Jurkat, Clone E6-1 (cell line): ENCODE results near the gene ACSM5. TPM values are rescaled to one million over a fixed set of nuclear protein-coding genes. Genes with fewer than 3 reads are reported as not detected.

Experiments used
- DNase-seq: peaks from one replicate; pipeline ENCODE4 v3.0.0-alpha.2; 2011; ENCODE audit warnings: low read depth, low spot score
- H3K4me3 ChIP-seq: 2 replicates; pipeline ENCODE4 v1.5.1; 2011; ENCODE audit warnings: mild to moderate bottlenecking, low read length, control low read depth, moderate library complexity
- polyA plus RNA-seq: library from polyadenylated mRNA; unstranded; fragments of >200 nt; gene quantifications from one replicate; pipeline ENCODE4 v1.2.1, GENCODE V29; 2012; ENCODE audit warnings: missing spikeins; ENCODE audit not compliant: insufficient read length, insufficient read depth

The ACSM5 gene
- polyA plus RNA-seq = not detected

DNA sequence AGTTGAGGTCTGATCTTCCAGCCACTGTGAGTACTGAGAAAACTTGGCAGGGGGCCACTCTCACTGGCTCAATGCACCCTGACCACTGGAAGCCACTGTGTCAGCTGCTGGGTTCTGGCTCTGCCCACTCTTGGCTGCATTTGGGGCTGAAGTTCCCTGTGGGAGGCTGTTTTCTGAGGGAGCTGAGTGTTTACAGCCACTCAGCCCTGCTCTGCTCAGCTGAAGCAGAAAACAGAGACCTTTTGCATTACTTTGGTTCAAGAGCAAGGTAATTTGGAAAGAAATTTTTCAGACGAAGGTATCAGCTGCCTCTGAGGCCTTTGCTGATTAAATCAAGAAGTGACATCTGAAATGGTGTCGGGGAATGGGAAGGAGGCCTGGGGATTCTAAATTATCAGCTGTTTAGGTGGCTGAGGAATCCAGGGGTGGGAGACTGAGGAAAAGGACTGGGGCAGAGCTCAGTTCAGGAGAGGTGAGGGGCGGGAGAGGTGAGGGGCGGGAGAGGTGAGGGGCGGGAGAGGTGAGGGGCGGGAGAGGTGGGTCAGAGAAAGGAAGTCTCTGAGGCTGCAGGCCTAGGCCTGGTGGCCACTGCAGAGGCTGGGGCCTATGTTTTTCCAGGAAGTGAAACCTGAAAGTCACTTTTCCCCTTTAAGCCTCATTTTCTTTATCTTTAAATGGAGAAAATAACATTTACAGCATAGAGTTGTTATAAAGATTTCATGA lies at the start of gene ACSM5:
Gene ACSM5, plus strand, starts transcription at position 137 of the 723 bp plus-strand sequence. CDS start 1,951 bp downstream, outside the sequence.
- no peak within 1 kb of the TSS for H3K4me3 ChIP-seq
- DNase-seq = no peak

DNA sequence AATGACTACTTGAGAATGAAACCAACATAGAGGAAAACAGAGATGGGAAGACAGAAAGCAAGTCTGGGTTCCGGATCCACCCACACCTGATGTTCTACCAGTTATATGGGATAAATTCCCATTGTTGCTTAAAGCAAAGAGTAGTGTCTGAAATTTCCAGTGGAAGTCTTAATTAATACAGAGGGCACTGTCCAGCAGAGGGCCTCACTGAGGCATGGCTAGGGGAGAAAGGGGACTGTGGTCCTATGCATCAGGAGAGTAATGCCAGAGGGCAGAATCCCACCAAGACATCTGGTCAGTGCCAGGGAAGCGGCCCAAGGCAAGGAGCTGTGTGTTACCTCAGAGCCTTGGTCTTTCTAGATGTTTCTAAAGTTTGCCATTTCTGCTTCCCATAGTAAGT lies 49.3 kb upstream of the ACSM5 start:
- no peak overlapping the region for H3K4me3 ChIP-seq
- no peak for DNase-seq

GRCh38 chr16:20363191-20363590 lies 46.1 kb upstream of the ACSM5 start:
- no peak overlapping the region for H3K4me3 ChIP-seq
- no peak for DNase-seq

DNA sequence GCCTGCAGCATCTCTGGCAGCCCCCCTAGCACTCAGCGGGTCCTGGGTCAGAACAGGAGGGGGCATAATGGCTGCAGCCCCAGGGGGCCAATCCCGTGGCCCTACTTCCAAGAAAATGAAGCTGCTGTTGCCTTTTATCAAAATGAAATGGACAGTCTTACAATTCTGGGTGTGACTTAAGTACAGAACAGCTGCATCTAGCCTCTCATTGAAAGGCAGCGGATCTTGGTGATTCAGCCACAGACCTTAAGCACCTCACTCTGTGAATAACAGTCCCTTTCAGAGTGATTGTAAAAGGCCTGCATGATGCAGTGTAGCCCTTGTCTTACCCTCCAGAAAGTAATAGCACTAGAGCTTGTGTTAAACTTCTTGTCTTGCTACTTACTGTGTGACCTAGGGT lies 45.3 kb upstream of the ACSM5 start:
- H3K4me3 ChIP-seq = no peak overlapping the region
- DNase-seq = no peak

DNA sequence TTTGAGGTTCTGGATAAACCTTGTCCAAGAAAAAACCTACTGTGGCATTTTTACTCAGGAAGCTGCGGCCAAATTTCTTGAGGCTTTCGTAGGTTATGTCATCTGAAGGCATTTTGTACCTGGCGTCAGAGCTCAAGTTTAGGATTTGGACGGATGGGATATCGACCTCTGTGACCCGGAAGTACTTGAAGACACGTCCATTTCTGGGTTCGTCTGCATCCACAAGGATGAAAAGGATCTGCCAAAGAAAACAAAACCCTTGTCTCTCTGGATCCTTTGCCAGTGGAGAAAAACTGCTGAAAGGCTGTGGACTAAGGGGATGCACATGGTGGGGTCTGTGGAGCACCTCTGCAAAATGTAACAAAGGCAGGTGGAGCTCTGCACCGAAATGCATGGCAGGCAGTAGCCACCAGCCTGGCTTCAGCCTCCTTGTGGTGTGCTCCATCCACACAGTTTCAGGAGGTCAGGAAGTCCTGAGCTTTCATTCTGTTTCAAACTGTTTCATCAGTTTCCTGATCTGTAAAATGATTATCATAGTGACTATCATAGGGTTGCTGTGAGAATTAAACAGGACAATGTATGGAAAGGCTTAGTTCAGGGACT lies 39.8 kb upstream of the ACSM5 start:
- no peak overlapping the region for H3K4me3 ChIP-seq
- no peak for DNase-seq

DNA sequence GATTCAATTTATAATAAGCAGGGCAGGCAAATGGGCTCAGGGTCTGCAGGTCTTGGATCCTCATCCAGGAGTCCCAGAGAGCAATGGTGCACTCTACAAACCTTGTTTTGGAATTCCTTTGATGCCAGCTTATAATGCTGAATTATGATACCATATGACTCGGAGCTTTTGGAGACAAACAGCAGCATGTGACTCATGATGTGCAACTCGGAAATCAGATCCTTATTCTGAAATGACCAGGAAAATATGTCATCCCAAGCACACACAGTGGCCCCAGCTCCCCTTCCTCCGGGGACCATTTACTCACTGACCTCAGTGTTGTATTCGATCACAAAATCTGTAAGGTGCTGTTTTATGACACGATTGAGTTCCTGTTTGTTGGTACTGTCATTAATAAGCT lies 36.6 kb upstream of the ACSM5 start:
- no peak for DNase-seq
- no peak overlapping the region for H3K4me3 ChIP-seq

DNA sequence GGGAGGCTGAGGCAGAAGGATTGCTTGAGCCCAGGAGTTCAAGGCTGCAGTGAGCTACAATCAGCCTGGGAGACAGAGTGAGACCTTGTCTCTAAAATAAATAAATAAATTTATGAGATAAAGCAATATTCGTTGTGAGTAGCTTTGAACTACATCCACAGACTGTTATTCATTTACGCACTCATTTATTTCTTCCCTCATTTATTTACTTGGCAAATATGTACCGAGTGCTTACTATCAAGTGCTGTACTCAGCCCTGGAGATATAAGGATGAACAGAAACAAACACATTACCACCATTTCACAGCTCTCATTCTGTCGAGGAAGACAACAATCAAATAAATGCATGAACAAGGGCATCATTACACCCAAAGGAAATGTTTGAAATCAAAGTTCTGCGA lies 32.2 kb upstream of the ACSM5 start:
- DNase-seq = no peak
- no peak overlapping the region for H3K4me3 ChIP-seq

DNA sequence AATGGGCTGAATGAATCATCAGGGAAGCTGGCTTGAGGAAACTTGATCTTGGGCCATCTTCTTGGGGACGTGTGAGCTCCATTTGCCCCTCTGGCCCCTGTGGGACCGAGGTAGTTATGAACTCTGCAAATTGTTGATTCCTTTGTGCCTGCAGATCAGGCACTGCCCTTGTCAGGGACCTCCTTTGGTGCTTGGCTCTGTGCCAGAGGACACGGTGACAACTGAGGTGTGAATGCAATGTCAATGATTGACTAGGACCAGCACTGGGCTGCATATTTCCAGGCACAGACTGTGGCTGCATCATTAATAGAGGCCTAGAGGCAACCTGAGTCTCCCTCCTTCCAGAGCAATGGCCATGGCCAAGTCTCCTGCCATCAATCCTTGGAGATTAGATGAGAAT lies 28.6 kb upstream of the ACSM5 start:
- H3K4me3 ChIP-seq = no peak overlapping the region
- no peak for DNase-seq

GRCh38 chr16:20382202-20382948 lies 27.0 kb upstream of the ACSM5 start:
- DNase-seq = no peak

DNA sequence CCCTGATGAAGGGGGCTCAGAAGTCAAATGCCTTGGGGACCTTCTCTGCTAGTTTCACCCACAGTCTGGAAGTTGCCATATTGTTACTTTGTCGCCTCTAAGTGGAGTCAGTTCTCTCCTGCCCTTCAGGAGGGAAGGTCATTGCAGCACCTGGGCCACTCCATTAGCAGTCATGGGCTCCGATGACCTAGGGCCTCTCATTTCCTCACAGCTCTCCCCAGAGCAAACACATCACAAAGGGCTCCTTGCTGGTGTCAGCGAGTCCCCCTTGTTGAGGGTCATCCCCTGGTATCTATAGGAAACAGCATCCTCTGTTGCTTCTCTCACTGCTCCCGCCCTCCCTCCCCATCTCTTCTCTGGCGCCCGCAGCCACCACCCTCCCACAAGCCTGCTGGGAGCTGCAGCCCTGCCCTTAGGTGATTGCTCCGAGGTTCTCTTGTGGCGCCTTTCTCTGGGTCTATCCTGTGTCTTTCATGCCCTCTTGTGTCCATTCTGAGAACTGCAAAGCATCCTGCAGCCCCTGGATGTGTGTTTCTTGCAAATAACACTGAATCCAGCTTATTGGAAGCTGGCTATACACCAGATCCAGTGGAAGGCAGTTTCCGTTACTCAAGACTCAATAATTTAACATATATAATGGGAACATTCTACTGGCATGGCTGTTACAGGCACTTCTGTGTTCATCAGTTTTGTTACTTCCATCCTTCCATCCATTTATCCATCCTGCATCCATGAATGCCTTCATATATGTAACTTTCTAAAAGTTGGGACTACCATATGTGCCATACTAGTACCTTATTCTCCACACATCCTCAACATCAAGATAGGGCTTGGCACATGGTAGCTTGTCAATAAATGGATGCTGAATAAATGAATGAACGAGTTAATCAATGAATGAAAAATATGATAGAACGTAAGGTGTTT lies 26.0 kb upstream of the ACSM5 start:
- H3K4me3 ChIP-seq = no peak overlapping the region
- peak; percentile 67 for DNase-seq

More at GRCh38 chr16:20382202-20382948, 27.0 kb upstream of the ACSM5 start:
- H3K4me3 ChIP-seq = no peak overlapping the region

- no peak overlapping the region for H3K4me3 ChIP-seq
- DNase-seq = peak; percentile 18
These were observed 23.2 kb upstream of the ACSM5 start for GRCh38 chr16:20385844-20386832.

GRCh38 chr16:20387978-20388377 lies 21.4 kb upstream of the ACSM5 start:
- no peak for DNase-seq
- H3K4me3 ChIP-seq = no peak overlapping the region

GRCh38 chr16:20388854-20389253 lies 20.5 kb upstream of the ACSM5 start:
- no peak overlapping the region for H3K4me3 ChIP-seq
- DNase-seq = no peak

- no peak for DNase-seq
- no peak overlapping the region for H3K4me3 ChIP-seq
These were observed 18.3 kb upstream of the ACSM5 start for GRCh38 chr16:20391045-20391444.

DNA sequence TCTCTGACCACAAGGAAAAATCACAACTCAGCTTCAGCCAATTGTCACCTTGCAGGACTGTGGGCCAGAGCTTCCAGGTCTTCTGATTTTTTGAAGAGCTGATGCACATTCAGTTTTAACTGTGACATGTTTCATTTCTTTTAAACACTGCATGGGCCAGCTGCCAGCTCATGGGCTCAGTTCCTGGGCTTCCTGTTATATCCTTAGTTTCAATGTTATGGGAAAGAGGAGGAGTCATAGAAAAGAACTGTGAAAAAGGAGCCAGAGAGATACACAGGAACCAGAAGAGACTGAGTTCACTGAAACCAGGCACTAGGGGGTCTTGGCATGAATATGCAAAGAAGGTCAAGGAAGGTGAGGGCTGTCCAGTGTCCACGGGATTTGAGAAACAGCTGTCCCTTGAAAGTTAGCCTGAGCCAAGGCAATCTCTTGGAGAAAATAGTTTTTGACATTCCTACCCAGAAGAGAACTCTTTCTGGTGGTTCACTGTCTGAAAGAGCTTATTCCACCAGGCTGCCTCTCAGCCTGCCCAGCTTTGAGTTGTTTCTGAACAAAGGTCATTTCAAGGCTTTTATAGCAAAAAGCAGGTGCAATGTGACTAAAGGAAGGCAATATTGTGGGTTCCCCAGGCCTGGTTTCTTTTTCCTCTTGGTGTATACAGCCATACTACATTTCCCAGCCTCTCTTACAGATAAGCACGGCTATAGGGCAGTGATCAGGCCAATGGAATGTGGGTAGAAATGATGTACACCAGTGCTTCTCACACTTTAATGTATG lies 15.3 kb upstream of the ACSM5 start:
- no peak overlapping the region for H3K4me3 ChIP-seq
- DNase-seq = no peak

- no peak for DNase-seq
- H3K4me3 ChIP-seq = no peak overlapping the region
These were observed 13.4 kb upstream of the ACSM5 start for GRCh38 chr16:20395946-20396345.

DNA sequence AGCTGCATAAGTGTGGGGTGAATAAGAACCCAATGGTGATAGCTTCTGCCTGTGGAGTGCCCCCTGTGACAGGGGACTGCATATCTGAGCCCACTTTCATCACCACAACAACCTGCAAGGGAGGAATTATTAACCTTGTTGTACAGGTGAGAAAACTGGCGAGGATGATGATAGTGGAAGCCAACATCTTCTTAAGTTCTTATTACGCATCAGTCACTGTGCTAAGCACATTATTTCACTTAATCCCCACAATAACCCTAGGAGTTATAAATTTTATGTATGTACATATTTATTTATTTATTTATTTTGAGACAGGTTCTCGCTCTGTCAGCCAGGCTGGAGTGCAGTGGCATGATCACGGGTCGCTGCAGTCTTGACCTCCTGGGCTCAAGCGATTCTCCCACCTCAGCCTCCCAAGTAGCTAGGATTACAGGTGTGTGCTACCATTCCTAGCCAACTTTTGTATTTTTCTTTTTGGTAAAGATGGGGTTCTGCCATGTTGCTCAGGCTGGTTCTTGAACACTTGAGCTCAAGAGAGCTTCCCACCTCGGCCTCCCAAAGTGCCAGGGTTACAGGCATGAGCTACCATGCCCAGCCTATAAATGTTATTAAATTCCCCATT lies 12.4 kb upstream of the ACSM5 start:
- DNase-seq = no peak
- no peak overlapping the region for H3K4me3 ChIP-seq
